Uterus (tissue), 4 donors: ENCODE data around the gene EMILIN1. TPM values are rescaled to one million over a fixed set of nuclear protein-coding genes. Genes with fewer than 3 reads are reported as not detected.

Source experiments
- DNase-seq, 2 donors: peaks; one replicate each; pipeline ENCODE4 v3.0.0-alpha.2; 2019 to 2020
- H3K27ac ChIP-seq, 2 donors: fragments of 200-600 bp; sonication (generic); 1 replicate in 1 of 2; 2 replicates in 1 of 2; pipeline ENCODE4 v1.5.1; 2016 to 2018
- H3K27me3 ChIP-seq, 2 donors: fragments of 200-600 bp; sonication (generic); one replicate each; pipeline ENCODE4 v1.5.1; 2018 to 2019; ENCODE audit warnings: control low read depth in 1 of 2
- H3K36me3 ChIP-seq, 2 donors: fragments of 200-600 bp; sonication (generic); one replicate each; pipeline ENCODE4 v1.5.1; 2019; ENCODE audit warnings: control low read depth in 1 of 2
- H3K4me1 ChIP-seq, 2 donors: fragments of 200-600 bp; sonication (generic); one replicate each; pipeline ENCODE4 v1.5.1; 2018 to 2019; ENCODE audit warnings: control low read depth in 1 of 2
- H3K4me3 ChIP-seq, 2 donors: fragments of 200-600 bp; sonication (generic); 1 replicate in 1 of 2; 2 replicates in 1 of 2; pipeline ENCODE4 v1.5.1; 2018 to 2019; ENCODE audit warnings: mild to moderate bottlenecking in 1 of 2
- H3K9me3 ChIP-seq, 2 donors: fragments of 200-600 bp; sonication (generic); one replicate each; pipeline ENCODE4 v1.5.1; 2019; ENCODE audit warnings: control low read depth in 1 of 2
- CTCF ChIP-seq, 4 experiments: fragments of 200-600 bp in 2 of 4; fragments of 450-650 bp in 2 of 4; sonication (generic) in 2 of 4; IDR thresholded peaks; one replicate each; pipeline ENCODE4 v1.5.1; 2016 to 2019; ENCODE audit warnings: antibody characterized with exemption in 4 of 4, mild to moderate bottlenecking in 2 of 4, moderate library complexity in 1 of 4
- POLR2A ChIP-seq, 2 donors: fragments of 450-650 bp; IDR thresholded peaks; one replicate each; pipeline ENCODE4 v1.6.1; 2016; ENCODE audit warnings: antibody characterized with exemption in 2 of 2, mild to moderate bottlenecking in 1 of 2, moderate library complexity in 1 of 2
- intact Hi-C: fragments of 100-400 bp; cut with DNase I; formaldehyde crosslinking; loops from one replicate; pipeline ENCODE4 v1.15.1; 2023; ENCODE audit warnings: low total_unique reads
- total RNA-seq, 4 donors: library from RNA; depleted of rRNA in 3 of 4; stranded (reverse); fragments of >200 nt in 3 of 4; gene quantifications; one replicate each; pipeline versions ENCODE4 v1.1.0 to v1.2.4, GENCODE V29; 2014 to 2023
- donor health status: DM: yes; HTN: yes; CAD: no.

Gene EMILIN1
- total RNA-seq, 4 donors from 2014 or later = 107 to 377 (median 224) TPM

- no peaks in the 10 kb centered on the region for H3K36me3 ChIP-seq
- DNase-seq = no peak
- TF ChIP-seq CTCF (IDR thresholded peaks at IDR 0.05) = no peak
- intact Hi-C loops = no loop called here
- H3K4me1 ChIP-seq = no peaks in the 10 kb centered on the region
- H3K9me3 ChIP-seq = no peaks in the 10 kb centered on the region
- H3K27me3 ChIP-seq = no peaks in the 10 kb centered on the region
- H3K4me3 ChIP-seq = no peak overlapping the region
- no peak overlapping the region for H3K27ac ChIP-seq
These were observed 18.1 kb upstream of the EMILIN1 start for GRCh38 chr2:27060323-27060722.

- Histone ChIP-seq H3K27ac (no peak overlapping the region), H3K27me3 (no peaks in the 10 kb centered on the region), H3K9me3 (no peaks in the 10 kb centered on the region), H3K36me3 (no peaks in the 10 kb centered on the region), H3K4me1 (peaks cover 5 to 8% of the 10 kb centered on the region in 2 donors), H3K4me3 (no peak overlapping the region)
- TF ChIP-seq POLR2A (IDR thresholded peaks at IDR 0.05) (no peak), CTCF (IDR thresholded peaks at IDR 0.05) (no peak)
- no peak for DNase-seq
- intact Hi-C loops = no loop called here
These were observed 13.3 kb upstream of the EMILIN1 start for GRCh38 chr2:27065128-27065527.

- Histone ChIP-seq H3K4me3 (no peak overlapping the region), H3K27ac (no peak overlapping the region)
- intact Hi-C loops = no loop called here
These were observed 11.0 kb upstream of the EMILIN1 start for GRCh38 chr2:27067385-27067784.

GRCh38 chr2:27069436-27069835 lies 9.0 kb upstream of the EMILIN1 start:
- H3K27me3 ChIP-seq = no peaks in the 10 kb centered on the region
- DNase-seq = no peak
- TF ChIP-seq POLR2A (IDR thresholded peaks at IDR 0.05) (no peak), CTCF (IDR thresholded peaks at IDR 0.05) (no peak)
- no peak overlapping the region for H3K27ac ChIP-seq
- no peaks in the 10 kb centered on the region for H3K36me3 ChIP-seq
- H3K4me1 ChIP-seq = peaks cover 5 to 10% of the 10 kb centered on the region in 2 donors
- intact Hi-C loops = no loop called here
- no peak overlapping the region for H3K4me3 ChIP-seq
- no peaks in the 10 kb centered on the region for H3K9me3 ChIP-seq

More at GRCh38 chr2:27067385-27067784, 11.0 kb upstream of the EMILIN1 start:
- Histone ChIP-seq H3K27me3 (no peaks in the 10 kb centered on the region), H3K4me1 (peaks cover 5 to 10% of the 10 kb centered on the region in 2 donors), H3K9me3 (no peaks in the 10 kb centered on the region), H3K36me3 (no peaks in the 10 kb centered on the region)
- no peak for DNase-seq
- no peak for TF ChIP-seq POLR2A (IDR thresholded peaks at IDR 0.05)
- no peak for TF ChIP-seq CTCF (IDR thresholded peaks at IDR 0.05)

- peaks cover 5 to 10% of the 10 kb centered on the region in 2 donors for H3K4me1 ChIP-seq
- peak overlapping the region in 1 of 2 donors; percentile 97 for H3K4me3 ChIP-seq
- no peaks in the 10 kb centered on the region for H3K36me3 ChIP-seq
- TF ChIP-seq POLR2A (IDR thresholded peaks at IDR 0.05) (no peak), CTCF (IDR thresholded peaks at IDR 0.05) (no peak)
- peak overlapping the region; percentile 95 to 98 for H3K27ac ChIP-seq
- intact Hi-C loops = no loop called here
- no peaks in the 10 kb centered on the region for H3K9me3 ChIP-seq
- H3K27me3 ChIP-seq = no peaks in the 10 kb centered on the region
- no peak for DNase-seq
These were observed 8.3 kb upstream of the EMILIN1 start for GRCh38 chr2:27069961-27070618.
